ENCODE data around the gene TIMP2.
"Not testable (repeated sequence)": the region's sequence is repeated elsewhere in the genome, so short reads cannot be mapped to it uniquely, and the experiment has no call there.

TIMP2 gene

GRCh38 chr17:78912082-78912481 is 13.1 kb downstream of the TIMP2 start:
- H3K36me3 ChIP-seq (ENCODE audit: control insufficient read depth, insufficient read depth, low read length) = no peaks in the 10 kb centered on the region

GRCh38 chr17:78911543-78911942 is 13.6 kb downstream of the TIMP2 start:
- DNase-seq (ENCODE audit: extremely low read depth, insufficient read length); H3K27me3 ChIP-seq (replicated peaks; ENCODE audit: control insufficient read depth, insufficient read depth, low read length); H3K4me3 ChIP-seq (replicated peaks; ENCODE audit: low read depth, low read length); H3K36me3 ChIP-seq (ENCODE audit: control insufficient read depth, insufficient read depth, low read length): not testable (repeated sequence)

More at GRCh38 chr17:78912082-78912481, 13.1 kb downstream of the TIMP2 start:
- TF ChIP-seq, protein P1, sequence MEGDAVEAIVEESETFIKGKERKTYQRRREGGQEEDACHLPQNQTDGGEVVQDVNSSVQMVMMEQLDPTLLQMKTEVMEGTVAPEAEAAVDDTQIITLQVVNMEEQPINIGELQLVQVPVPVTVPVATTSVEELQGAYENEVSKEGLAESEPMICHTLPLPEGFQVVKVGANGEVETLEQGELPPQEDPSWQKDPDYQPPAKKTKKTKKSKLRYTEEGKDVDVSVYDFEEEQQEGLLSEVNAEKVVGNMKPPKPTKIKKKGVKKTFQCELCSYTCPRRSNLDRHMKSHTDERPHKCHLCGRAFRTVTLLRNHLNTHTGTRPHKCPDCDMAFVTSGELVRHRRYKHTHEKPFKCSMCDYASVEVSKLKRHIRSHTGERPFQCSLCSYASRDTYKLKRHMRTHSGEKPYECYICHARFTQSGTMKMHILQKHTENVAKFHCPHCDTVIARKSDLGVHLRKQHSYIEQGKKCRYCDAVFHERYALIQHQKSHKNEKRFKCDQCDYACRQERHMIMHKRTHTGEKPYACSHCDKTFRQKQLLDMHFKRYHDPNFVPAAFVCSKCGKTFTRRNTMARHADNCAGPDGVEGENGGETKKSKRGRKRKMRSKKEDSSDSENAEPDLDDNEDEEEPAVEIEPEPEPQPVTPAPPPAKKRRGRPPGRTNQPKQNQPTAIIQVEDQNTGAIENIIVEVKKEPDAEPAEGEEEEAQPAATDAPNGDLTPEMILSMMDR (IDR thresholded peaks at IDR 0.05; ENCODE audit: insufficient read depth, low read length, poor library complexity, severe bottlenecking) = no peak
- Histone ChIP-seq H3K4me3 (replicated peaks; ENCODE audit: low read depth, low read length) (no peak overlapping the region), H3K27me3 (replicated peaks; ENCODE audit: control insufficient read depth, insufficient read depth, low read length) (no peaks in the 10 kb centered on the region; the same call in 1 of the 2 replicates)
- no peak for DNase-seq (ENCODE audit: extremely low read depth, insufficient read length)

GRCh38 chr17:78910497-78911284 is 14.5 kb downstream of the TIMP2 start:
- no peaks in the 10 kb centered on the region; the same call in 1 of the 2 replicates for H3K27me3 ChIP-seq (replicated peaks; ENCODE audit: control insufficient read depth, insufficient read depth, low read length)
- H3K4me3 ChIP-seq (replicated peaks; ENCODE audit: low read depth, low read length) = no peak overlapping the region
- no peak for DNase-seq (ENCODE audit: extremely low read depth, insufficient read length)
- TF ChIP-seq, protein P1 (IDR thresholded peaks at IDR 0.05; ENCODE audit: insufficient read depth, low read length, poor library complexity, severe bottlenecking) = no peak
- no peaks in the 10 kb centered on the region for H3K36me3 ChIP-seq (ENCODE audit: control insufficient read depth, insufficient read depth, low read length)

- no peaks in the 10 kb centered on the region for H3K36me3 ChIP-seq (ENCODE audit: control insufficient read depth, insufficient read depth, low read length)
- no peak for DNase-seq (ENCODE audit: extremely low read depth, insufficient read length)
- no peak overlapping the region for H3K4me3 ChIP-seq (replicated peaks; ENCODE audit: low read depth, low read length)
- no peaks in the 10 kb centered on the region; the same call in none of the 2 replicates for H3K27me3 ChIP-seq (replicated peaks; ENCODE audit: control insufficient read depth, insufficient read depth, low read length)
- TF ChIP-seq, protein P1 (IDR thresholded peaks at IDR 0.05; ENCODE audit: insufficient read depth, low read length, poor library complexity, severe bottlenecking) = no peak
Observed at GRCh38 chr17:78908426-78908825, 16.8 kb downstream of the TIMP2 start.

- no peak for DNase-seq (ENCODE audit: extremely low read depth, insufficient read length)
- TF ChIP-seq, protein P1 (IDR thresholded peaks at IDR 0.05; ENCODE audit: insufficient read depth, low read length, poor library complexity, severe bottlenecking) = no peak
- peaks cover 2% of the 10 kb centered on the region for H3K27me3 ChIP-seq (replicated peaks; ENCODE audit: control insufficient read depth, insufficient read depth, low read length)
- no peaks in the 10 kb centered on the region for H3K36me3 ChIP-seq (ENCODE audit: control insufficient read depth, insufficient read depth, low read length)
- H3K4me3 ChIP-seq (replicated peaks; ENCODE audit: low read depth, low read length) = no peak overlapping the region
Observed at GRCh38 chr17:78905541-78905940, 19.6 kb downstream of the TIMP2 start.

DNA sequence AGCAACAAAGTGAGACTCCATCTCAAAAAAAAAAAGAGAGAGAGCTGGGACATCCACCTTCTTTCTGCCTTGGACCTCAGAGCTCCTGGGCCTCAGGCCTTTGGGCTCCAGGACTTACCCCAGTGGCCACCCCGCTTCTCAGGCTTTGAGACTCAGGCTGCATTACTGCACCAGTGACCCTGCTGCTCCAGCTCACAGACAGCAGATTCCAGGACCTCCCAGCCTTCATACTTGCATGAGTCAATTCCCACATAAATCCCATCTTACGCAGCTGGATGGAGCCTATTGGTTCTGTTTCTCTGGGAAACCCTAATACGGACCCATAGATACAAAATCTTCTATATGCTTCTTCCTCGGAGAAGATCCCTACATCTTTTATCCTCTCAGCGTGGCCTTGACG is 20.1 kb downstream of the TIMP2 start:
- no peaks in the 10 kb centered on the region for H3K36me3 ChIP-seq (ENCODE audit: control insufficient read depth, insufficient read depth, low read length)
- peaks cover 2% of the 10 kb centered on the region for H3K27me3 ChIP-seq (replicated peaks; ENCODE audit: control insufficient read depth, insufficient read depth, low read length)
- H3K4me3 ChIP-seq (replicated peaks; ENCODE audit: low read depth, low read length) = no peak overlapping the region
- DNase-seq (ENCODE audit: extremely low read depth, insufficient read length) = no peak
- TF ChIP-seq, protein P1 (IDR thresholded peaks at IDR 0.05; ENCODE audit: insufficient read depth, low read length, poor library complexity, severe bottlenecking) = no peak

Data from GM06990 (cell line).